Ishikawa (cell line): ENCODE measurements around the gene E2F3.

Source experiments
- CEBPB ChIP-seq: IDR thresholded peaks from 2 replicates; pipeline ENCODE4 v1.6.1; 2012
- CREB1 ChIP-seq: IDR thresholded peaks from 2 replicates; pipeline ENCODE4 v1.6.1; 2012; ENCODE audit warnings: low read depth
- EGR1 ChIP-seq: IDR thresholded peaks from 2 replicates; pipeline ENCODE4 v1.6.1; 2012
- EP300 ChIP-seq: IDR thresholded peaks from 2 replicates; pipeline ENCODE4 v1.6.1; 2012; ENCODE audit warnings: borderline replicate concordance
- FOXM1 ChIP-seq: IDR thresholded peaks from 2 replicates; pipeline ENCODE4 v1.6.1; 2012; ENCODE audit warnings: low read depth, borderline replicate concordance
- MAX ChIP-seq: IDR thresholded peaks from 2 replicates; pipeline ENCODE4 v1.6.1; 2012
- NFIC ChIP-seq: IDR thresholded peaks from 2 replicates; pipeline ENCODE4 v1.6.1; 2012
- RAD21 ChIP-seq: IDR thresholded peaks from 2 replicates; pipeline ENCODE4 v1.6.1; 2012; ENCODE audit warnings: low read depth
- REST ChIP-seq: IDR thresholded peaks from 2 replicates; pipeline ENCODE4 v1.6.1; 2012; ENCODE audit warnings: low read depth, mild to moderate bottlenecking
- TAF1 ChIP-seq: IDR thresholded peaks from 2 replicates; pipeline ENCODE4 v1.6.1; 2012; ENCODE audit warnings: low read depth, mild to moderate bottlenecking
- TCF12 ChIP-seq: IDR thresholded peaks from 2 replicates; pipeline ENCODE4 v1.6.1; 2012; ENCODE audit warnings: low read depth
- TEAD4 ChIP-seq: IDR thresholded peaks from 2 replicates; pipeline ENCODE4 v1.6.1; 2012
- YY1 ChIP-seq: IDR thresholded peaks from 2 replicates; pipeline ENCODE4 v1.6.1; 2012; ENCODE audit warnings: low read depth
- ZBTB7A ChIP-seq: IDR thresholded peaks from 2 replicates; pipeline ENCODE4 v1.6.1; 2012; ENCODE audit warnings: low read depth
- TF ChIP-seq, protein P1 (sequence below): IDR thresholded peaks from 2 replicates; pipeline ENCODE4 v1.6.1; 2012

Gene E2F3

GRCh38 chr6:20437639-20438038 is 36.0 kb downstream of the E2F3 start:
- no peak for TF ChIP-seq YY1
- TF ChIP-seq ZBTB7A = no peak
- TF ChIP-seq TCF12 = no peak
- TF ChIP-seq TAF1 = no peak
- TF ChIP-seq RAD21 = no peak
- TF ChIP-seq CEBPB = no peak
- no peak for TF ChIP-seq CREB1
- no peak for TF ChIP-seq EP300
- no peak for TF ChIP-seq REST
- TF ChIP-seq, protein P1, sequence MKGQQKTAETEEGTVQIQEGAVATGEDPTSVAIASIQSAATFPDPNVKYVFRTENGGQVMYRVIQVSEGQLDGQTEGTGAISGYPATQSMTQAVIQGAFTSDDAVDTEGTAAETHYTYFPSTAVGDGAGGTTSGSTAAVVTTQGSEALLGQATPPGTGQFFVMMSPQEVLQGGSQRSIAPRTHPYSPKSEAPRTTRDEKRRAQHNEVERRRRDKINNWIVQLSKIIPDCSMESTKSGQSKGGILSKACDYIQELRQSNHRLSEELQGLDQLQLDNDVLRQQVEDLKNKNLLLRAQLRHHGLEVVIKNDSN = no peak

DNA sequence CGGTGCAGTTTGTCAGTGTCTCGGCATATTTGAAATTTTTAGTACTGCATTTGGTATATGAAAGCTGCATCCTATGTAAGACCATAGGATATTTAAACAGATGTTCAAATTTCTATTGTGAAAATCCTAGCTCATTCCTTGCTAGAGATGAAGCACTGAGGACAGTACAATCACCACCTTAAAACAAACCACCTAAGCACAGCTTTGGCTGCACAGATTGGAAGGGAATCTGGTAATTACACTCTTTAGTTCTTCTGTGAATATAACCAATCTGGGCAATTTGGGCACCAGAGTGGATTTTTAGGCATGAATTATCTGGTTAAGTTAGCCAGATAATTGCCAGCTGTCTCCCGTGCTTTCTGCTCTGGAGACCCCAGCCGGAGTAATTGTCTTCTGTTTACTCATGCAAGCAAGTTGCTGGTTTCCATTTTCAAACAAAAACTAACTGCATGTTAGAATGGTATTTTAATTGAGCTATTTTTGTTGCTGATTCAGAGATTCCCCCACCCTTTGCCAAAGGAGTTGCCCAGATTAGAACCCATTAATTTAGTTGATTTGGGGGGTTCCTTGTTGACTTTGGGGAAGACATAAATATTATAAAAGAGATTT is 36.9 kb downstream of the E2F3 start:
- TF ChIP-seq CREB1 (no peak), NFIC (peak; percentile 24; the same call in 1 of the 2 replicates)

DNA sequence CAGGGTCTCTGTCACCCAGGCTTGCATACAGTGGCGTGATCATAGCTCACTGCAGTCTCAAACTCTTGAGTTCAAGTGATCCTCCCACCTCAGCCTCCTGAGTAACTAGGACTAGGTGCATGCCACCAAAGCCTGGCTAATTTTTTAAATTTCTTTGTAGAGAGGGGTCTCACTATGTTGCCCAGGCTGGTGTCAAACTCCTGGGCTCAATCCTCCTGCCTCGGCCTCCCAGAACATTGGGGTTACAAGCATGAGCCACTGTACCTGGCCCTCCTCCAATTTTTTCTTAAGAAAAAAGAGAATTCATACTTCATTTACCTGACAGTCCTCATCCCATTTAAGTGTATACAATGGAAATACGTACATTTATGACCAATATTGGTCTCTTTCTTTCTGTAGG is 37.9 kb downstream of the E2F3 start:
- no peak for TF ChIP-seq NFIC
- no peak for TF ChIP-seq ZBTB7A
- no peak for TF ChIP-seq TEAD4
- no peak for TF ChIP-seq TCF12
- TF ChIP-seq TAF1 = no peak
- TF ChIP-seq, protein P1 = no peak
- no peak for TF ChIP-seq YY1
- no peak for TF ChIP-seq MAX
- no peak for TF ChIP-seq CREB1
- no peak for TF ChIP-seq EGR1
- no peak for TF ChIP-seq CEBPB
- no peak for TF ChIP-seq RAD21
- no peak for TF ChIP-seq REST
- TF ChIP-seq EP300 = no peak
- TF ChIP-seq FOXM1 = no peak

DNA sequence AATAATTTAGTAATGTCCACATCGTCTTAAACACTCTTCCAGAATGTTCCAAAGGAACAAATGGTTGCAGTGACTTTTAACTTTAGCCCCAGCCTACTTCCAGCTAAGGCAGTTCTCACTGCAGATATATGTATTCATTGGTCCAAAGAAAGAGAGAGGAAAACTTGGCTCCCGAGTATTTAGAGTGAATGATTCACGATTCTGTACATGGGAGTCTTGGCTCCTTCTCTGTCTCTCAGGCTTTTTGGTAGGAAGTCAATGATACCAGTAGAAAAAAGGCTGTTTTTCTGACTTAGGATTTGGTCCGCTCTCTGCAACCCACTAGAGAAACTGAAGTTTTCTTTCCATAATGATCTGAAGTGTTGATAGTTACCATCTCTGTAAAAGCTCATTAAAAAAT is 38.6 kb downstream of the E2F3 start:
- TF ChIP-seq MAX (no peak), ZBTB7A (no peak), CREB1 (no peak), REST (no peak), RAD21 (no peak), FOXM1 (no peak), EGR1 (no peak), TAF1 (no peak), YY1 (no peak), NFIC (no peak), CEBPB (no peak), TEAD4 (no peak), TCF12 (no peak), EP300 (no peak)
- TF ChIP-seq, protein P1 = no peak
